GM18499 (cell line): ENCODE results near the gene ECSIT.

ENCODE experiments used
- ATAC-seq: cut with Tn5 transposase; IDR thresholded peaks from one replicate; pipeline ENCODE4 v1.9.1; 2021; ENCODE audit warnings: moderate number of reproducible peaks; ENCODE audit not compliant: insufficient read depth, unreplicated experiment

The ECSIT gene

DNA sequence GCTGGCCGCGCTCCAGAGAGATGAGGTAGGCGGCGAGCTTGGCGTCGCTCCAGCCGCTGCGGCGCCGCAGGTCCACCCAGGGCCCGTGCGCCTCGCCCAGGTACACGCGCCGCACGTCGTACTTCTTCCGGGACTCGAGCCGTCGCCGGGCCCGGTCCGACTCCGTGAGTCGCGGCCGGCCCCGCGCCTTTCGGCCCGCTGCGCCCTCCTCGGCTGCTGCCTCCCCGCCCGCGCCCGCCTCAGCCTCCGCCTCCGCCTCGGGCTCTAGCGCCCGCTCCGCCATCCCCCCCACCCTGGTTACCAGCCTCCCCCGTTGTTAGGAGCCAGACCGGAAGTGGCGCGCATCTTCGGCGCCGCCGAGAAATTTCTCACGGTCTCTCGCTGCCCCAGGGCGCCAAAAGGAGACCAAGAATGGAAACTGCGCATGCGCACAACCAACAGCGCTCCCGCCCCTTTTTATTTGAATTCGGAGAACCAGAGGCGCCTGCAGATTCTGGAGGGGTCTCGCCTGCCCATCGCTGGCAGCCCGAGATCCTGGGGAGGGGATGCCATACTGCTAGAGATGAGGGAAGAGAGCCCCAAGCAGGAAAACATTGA, 23.3 kb downstream of the ECSIT start, which contains the start of gene ZNF653:
Gene ZNF653, minus strand, starts transcription at position 336 of the 597 bp plus-strand sequence. Its CDS starts 53 bp downstream, at position 283.
- ATAC-seq, result peak; percentile 29

- peak; percentile 62 for ATAC-seq
Measured at GRCh38 chr19:11505032-11505503, 23.9 kb downstream of the ECSIT start.

- no peak for ATAC-seq
Measured at GRCh38 chr19:11504502-11505031, 24.4 kb downstream of the ECSIT start.

DNA sequence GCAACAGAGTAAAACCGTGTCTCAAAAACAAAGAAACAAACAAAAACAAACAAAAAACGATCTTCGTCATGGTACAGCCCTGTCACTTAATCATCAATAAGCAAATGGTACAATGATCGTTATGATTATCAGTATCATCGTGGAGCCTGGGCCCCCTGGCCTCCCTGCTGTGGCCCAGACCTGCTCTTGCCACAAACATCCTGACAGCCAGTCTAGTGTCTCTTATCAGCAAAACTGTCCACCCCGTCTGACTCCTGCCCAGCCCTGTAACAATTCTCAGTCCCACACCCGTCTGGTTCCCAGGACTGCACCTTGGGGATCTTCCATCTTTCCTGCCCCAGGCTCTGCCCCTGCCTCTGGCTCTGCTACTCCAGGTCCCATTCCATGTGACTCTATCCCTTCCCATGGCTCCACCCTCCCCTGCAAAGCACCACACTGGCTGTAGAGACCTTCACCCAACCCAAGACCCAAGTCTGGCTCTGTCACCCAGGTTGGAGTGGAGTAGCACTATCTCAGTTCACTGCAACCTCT, 29.0 kb downstream of the ECSIT start:
- ATAC-seq, result no peak

DNA sequence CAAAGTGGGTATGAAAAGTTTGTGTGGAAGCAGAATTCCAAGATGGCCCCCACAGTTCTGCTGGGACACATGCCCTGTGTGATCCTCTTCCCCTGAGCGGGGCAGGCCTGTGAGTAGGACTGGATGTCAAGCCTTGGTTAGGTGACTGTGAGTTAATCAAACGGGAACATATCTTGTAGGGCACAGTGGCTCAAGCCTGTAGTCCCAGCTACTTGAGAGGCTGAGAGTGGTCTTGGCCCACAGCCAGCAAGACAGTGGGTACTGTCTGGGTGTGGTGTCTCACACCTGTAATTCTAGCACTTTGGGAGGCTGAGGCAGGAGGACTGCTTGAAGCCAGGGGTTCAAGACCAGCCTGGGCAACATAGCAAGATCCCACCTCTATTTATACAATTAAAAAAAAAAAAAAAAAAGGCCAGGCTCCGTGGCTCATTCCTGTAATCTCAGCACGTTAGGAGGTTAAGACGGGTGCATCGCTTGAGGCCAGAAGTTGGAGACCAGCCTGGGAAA, 29.7 kb downstream of the ECSIT start:
- no peak for ATAC-seq

DNA sequence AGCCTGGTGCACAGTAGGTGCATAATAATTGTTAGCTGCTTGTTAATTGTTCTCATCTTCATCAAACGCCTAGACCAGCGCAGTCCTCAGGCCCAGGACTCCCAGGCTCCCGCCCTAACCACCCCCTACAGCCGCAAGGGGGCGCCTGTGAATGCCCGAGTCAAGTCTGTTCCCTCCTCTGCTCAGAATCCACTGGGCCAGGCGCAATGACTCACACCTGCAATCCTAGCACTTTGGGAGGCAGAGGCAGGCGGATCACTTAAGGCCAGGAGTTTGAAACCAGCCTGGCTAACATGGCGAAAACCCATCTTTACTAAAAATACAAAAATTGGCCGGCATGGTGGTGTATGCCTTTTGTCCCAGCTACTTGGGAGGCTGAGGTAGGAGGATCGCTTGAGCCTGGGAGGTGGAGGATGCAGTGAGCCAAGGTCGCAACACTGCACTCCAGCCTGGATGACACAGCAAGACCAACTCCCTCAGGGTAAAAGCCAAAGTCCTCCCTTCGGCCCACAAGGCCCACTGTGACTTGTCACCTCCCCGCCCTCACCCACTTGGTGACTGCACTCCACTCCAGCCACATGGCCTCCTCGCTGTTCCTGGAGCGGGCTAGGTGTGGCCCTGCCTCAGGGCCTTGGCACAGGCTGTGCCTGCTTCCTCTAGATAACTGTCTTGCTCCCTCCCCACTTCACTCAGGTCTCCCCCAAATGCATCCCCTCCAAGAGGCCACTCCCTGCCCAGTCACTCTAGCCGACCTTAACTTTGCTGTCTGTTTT, 32.4 kb downstream of the ECSIT start:
- ATAC-seq, result no peak

DNA sequence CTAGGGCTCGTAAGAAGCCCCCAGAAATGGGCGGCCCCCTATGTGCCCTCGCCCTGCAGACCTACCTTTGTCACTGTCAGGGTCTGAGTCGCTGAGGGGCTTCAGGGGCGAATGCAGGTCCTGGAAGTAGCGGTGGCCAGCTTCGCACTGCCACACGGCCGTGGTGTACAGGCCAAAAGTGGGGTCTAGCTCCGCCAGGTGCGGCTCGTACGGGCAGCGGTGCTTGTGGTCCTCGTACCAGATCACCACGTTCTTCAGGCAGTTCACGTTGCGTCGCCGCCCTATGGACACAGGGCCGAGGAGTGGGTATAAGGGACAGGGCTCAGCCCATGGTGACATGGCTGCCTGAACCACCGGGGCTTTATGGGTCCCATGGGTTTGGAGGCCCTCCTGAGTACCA, 33.0 kb downstream of the ECSIT start:
- ATAC-seq, result no peak

GRCh38 chr19:11495481-11495880, 33.5 kb downstream of the ECSIT start:
- ATAC-seq, result no peak

DNA sequence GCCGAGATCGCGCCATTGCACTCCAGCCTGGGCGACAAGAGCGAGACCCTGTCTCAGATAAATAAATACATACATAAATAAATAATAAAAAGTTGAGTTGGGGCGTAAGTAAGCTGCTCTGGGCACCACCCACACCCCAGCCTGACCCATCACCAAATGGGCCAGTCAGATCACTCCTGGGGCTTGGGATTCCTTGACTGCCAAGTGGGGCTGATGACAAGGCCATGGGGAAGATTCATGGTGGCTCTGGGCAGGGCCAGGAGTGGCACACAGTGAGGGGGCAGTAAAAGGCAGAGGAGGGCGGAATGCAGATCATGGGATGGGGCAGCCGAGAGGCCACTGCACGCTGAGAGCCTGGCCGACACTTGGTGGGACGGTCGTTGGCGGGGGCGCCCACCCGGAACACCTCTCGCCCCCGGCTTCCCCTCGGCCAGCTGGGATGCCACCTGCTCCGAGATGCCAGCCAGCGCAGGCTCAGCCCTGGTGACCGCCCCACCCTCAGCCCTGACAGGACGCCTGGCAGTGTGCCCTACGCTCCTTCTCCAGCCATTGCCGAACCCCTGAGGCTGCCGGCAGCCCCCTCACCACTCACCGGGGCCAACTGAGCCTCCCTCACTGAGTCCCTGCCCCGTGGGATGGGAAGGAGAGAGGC, 34.2 kb downstream of the ECSIT start:
- ATAC-seq, result no peak

DNA sequence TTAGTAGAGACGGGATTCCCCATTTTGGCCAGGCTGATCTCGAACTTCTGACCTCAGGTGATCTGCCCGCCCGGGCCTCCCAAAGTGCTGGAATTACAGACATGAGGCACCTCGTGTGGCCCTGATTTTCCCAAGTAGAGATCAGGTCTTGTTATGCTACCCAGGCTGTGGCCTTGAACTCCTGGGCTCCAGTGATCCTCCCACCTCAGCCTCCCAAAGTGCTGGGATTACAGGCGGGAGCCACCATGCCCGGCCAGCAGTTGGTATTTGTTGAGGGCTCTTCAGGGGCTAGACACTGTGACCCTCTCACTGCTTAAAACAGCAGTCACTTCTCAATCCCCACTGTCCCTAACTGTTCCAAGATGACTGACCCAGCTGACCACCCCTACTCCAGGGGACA, 39.6 kb downstream of the ECSIT start:
- no peak for ATAC-seq

DNA sequence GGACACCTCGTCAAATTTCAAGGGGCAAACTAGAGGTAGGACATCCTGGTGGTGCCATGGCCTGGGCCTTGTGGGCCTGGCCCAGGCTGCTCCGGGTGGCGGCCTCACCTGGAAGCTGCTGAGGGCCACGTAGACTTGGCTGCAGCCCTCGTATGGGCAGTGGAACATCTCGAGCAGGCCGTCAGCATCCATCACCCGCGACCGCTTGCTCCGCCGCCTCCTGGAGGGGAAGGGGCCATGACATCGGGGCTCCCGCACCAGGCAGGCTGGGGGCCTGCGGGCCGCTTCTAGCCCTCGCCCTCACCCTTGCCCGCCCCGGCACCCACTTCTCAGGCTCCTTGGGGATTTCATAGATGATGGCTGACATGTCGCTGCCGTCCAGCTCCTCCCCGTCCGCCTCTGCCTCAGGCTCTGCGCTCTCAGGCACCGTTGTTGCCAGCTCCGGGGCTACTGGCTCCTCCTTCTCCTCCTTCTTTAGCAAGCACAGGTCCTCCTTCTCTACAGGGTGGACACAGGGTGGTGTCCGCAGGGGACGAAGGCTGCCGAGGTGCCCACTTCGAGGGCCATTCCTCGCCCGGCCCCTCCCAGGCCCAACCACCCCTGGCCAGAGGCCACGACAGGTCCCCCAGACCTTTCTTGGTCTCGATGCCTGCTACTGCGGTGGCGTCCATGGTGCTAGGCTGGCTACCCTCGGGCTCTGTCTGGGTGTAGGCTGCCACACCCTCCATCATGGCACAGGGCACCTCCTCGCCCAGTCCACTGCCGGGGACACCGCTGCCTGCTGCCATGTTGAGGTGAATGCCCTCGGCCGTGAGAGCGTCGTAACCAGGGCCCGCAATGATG, 42.1 kb downstream of the ECSIT start:
- ATAC-seq, result no peak

DNA sequence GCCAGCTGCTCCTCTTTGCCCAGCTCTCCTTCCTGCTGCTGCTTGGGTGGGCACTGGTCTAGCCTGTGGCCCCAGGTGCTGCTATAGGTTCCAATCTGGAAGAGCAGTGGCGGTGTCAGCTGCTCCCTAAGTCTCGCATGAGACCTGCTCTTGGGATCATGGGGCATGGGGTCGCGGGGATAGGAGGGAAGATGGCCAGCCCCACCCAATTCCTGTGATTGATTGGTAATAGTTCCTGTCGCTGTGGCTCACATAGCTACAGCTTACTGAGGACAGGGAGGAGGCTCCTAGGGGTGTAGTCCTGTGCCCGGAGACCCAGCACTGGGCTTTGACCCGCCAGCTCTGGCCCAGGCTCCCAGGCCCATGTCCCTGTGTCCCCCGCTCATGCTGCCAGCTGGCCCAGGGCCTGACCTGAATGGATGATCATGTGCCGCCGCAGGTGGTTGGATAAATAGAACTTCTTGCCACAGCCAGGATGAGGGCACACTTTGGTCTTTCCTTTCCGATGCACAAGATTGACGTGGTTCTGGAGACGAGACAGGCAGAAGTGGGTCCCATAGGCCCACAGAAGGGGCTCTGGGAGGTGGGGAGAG, 43.6 kb downstream of the ECSIT start:
- no peak for ATAC-seq

DNA sequence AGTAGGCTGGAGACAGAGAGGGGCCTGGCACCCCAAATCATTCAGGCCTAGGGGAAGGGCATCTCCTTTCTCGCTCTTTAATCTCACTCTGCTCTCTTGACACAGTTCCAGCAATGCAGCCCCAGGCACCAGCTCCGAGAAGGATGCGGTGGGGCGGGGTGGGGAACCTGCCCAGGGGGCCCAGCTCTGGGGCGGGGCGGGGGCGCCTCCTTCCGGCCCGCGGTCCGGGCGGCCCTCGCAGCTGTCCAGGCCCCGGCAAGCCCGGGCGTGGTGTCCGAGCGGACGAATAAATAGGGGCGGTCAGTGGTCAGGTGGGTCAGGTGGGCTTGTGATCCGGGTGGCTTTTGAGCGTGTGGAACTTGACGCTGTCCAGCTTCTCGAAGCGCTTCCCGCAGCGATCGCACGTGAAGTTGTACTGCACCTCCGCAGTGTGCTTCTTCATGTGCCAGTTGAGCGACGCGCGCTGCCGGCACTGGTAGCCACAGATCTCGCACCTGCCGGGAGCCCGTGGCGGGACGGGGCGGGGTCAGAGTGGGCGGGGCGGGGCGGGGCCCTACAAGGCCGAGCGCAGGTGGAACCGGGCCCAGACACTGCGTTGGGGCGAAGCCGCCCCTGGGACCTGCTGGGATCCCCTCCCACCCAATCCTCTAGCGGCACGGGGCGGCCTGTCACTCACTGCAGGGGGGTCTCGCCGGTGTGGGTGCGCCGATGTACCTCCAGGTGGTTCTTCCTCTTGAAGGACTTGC, 45.4 kb downstream of the ECSIT start:
- ATAC-seq, result no peak

DNA sequence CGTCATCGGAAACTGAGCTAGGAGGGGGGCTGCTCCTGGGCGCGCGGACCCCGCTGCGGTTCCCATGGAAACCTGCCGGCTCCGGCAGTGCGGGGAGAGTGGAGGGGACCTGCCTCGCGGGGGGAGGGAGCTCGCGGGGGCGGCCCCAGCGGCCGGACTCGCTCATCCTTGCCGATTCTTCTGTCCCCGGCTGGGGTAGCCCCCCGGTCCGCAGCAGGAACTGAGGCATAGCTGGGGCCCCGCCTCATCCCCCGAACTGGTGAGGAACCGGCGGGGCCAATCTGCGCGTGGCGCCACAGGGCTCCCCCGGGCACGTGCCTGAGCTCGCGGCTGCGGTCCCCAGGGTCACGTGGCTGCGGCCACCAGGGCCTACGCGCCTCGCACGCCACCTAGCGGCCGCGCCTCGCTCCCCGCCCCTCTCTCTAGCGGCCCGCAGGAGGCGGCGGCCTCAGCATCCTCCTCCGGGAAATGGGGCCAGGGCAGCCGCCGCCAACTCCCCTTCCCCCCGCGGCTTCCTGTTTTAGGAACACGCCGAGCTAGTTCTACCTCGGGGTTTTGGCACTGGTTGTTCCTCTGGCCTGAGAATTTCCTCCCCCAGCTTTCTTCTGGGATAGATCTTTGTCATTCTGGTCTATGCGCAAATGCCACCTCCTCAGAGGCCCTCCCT, 46.4 kb downstream of the ECSIT start:
- ATAC-seq, result no peak

DNA sequence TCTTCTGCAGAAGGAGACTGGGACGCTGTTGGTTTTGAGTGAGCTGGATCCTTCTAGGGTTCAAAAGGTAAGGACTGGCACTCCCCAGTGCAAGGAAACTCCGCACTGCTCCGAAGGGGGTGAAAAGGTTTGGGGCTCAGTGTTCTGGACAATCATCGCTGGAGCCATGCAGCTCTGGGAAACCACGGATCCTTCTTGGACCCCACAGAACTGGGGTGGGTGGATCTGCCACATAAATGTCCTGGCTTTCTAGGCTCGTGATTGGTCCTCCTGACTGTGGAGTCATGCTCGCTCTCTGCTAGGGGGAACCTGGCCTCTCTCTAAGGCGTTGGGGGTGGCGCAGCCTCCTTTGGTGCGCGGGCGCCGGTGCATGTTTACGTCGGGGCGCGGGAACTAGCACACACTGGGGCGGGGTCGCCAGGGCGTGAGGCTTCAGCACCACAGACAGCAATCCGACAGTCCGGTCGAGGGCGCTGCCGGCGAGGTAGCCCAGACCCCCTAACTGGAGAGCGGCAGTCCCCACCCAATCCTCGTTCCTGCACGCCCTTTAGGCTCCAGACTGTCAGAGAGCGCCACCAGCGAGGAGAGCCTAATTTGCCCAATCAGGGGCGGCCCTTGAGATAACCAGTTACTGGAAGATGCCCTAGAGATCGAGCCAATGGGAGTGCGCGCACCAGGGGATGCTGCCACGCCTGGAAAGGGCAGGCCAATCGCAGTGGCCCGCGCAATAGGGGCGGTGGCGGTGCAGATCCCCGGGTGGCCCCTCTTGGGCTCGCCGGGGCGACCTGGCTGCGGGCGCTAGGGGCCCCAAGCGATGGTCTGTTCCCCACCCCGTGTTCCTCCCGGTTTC, 47.2 kb downstream of the ECSIT start:
- ATAC-seq, result no peak

GRCh38 chr19:11480715-11481533, 48.0 kb downstream of the ECSIT start, which contains the start of gene ELAVL3:
ELAVL3 (minus strand) TSS chr19:11481046; CDS start chr19:11480608, 438 bp downstream.
- no peak for ATAC-seq
